Spleen (tissue), 3 donors: ENCODE measurements around the gene RAP1GAP.

Experiments used
- POLR2A ChIP-seq, 3 donors: fragments of 450-650 bp; IDR thresholded peaks; one replicate each; pipeline ENCODE4 v1.5.1; 2017; ENCODE audit warnings: antibody characterized with exemption in 3 of 3, mild to moderate bottlenecking in 1 of 3
- POLR2AphosphoS5 ChIP-seq, 3 donors: sonication (generic); formaldehyde crosslinking; IDR thresholded peaks; one replicate each; pipeline ENCODE4 v1.5.1; 2017; ENCODE audit warnings: antibody characterized with exemption in 3 of 3

DNA sequence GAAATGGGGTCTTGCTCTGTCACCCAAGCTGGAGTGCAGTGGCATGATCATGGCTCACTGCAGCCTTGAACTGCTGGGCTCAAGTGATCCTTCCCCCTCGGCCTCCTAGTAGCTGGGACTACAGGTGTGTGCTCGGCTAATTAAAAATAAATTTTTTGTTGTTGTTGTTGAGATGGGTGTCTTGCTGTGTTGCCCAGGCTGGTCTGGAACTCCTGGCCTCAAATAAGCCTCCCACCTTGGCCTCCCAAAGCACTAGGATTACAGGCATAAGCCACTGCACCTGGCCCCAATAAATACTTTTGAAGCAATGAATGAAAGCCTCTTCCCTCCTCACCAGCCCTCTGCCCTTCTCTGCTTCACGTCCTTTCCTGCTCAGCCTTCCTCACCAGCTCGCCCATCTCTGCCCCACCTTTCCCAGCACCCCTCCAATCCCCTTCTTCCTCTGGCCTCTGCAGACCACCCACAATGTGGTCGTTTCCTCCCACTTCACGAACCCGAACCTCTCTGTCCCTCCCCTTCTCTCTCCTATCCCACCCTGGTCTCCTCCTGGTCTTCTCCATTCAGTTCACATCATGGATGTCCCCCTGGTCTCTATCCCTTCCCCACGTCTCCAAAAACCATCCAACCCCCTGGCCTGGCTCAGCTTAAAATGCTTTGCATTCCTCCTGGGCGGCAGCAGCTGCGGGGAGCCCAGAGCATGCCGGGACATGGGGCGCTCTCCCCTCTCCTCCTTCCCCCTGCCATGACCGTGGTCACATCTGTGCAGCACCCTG is 38.4 kb downstream of the RAP1GAP start:
- no peak for TF ChIP-seq POLR2AphosphoS5 (IDR thresholded peaks at IDR 0.05)
- no peak for TF ChIP-seq POLR2A (IDR thresholded peaks at IDR 0.05)
